RWPE2 (cell line): Measurements from ENCODE around the gene SCGB3A2.
A peak's percentile ranks its signal among the peaks of the same experiment; 100 is the strongest.
"Not testable (repeated sequence)": the region's sequence is repeated elsewhere in the genome, so short reads cannot be mapped to it uniquely, and the experiment has no call there.

Experiments
- ATAC-seq: fragments of 200-7000 bp; cut with Tn5 transposase; 3 replicates; pipeline ENCODE4 v1.9.1; 2021; ENCODE audit warnings: low read depth
- DNase-seq: peaks from one replicate; pipeline ENCODE4 v3.0.0-alpha.2; 2020; ENCODE audit warnings: low spot score
- H3K27ac ChIP-seq: fragments of 450-650 bp; 2 replicates; pipeline ENCODE4 v1.5.1; 2017; ENCODE audit warnings: mild to moderate bottlenecking; ENCODE audit not compliant: poor library complexity, severe bottlenecking
- H3K27me3 ChIP-seq: fragments of 250-450 bp; sonication (Bioruptor Pico); 2 replicates; pipeline ENCODE4 v1.5.1; 2021; ENCODE audit warnings: mild to moderate bottlenecking, moderate library complexity; ENCODE audit not compliant: insufficient read depth, poor library complexity, severe bottlenecking
- H3K36me3 ChIP-seq: fragments of 250-450 bp; sonication (Bioruptor Pico); 2 replicates; pipeline ENCODE4 v1.5.1; 2020; ENCODE audit warnings: low read depth, mild to moderate bottlenecking, moderate library complexity
- H3K4me1 ChIP-seq: fragments of 250-450 bp; sonication (Bioruptor Pico); 2 replicates; pipeline ENCODE4 v1.5.1; 2021; ENCODE audit warnings: mild to moderate bottlenecking, moderate library complexity; ENCODE audit not compliant: insufficient read depth, poor library complexity, severe bottlenecking
- H3K4me3 ChIP-seq: fragments of 250-450 bp; sonication (Bioruptor Pico); 2 replicates; pipeline ENCODE4 v1.5.1; 2021; ENCODE audit warnings: mild to moderate bottlenecking, moderate library complexity; ENCODE audit not compliant: severe bottlenecking
- H3K9me3 ChIP-seq: fragments of 250-450 bp; sonication (Bioruptor Pico); 2 replicates; pipeline ENCODE4 v1.5.1; 2021; ENCODE audit warnings: mild to moderate bottlenecking, moderate library complexity; ENCODE audit not compliant: severe bottlenecking
- TF ChIP-seq, protein P1 (sequence below): fragments of 450-650 bp; IDR thresholded peaks from one replicate; pipeline ENCODE4 v1.5.1; 2017; ENCODE audit warnings: mild to moderate bottlenecking, moderate library complexity; ENCODE audit not compliant: poor library complexity, severe bottlenecking

SCGB3A2 gene

DNA sequence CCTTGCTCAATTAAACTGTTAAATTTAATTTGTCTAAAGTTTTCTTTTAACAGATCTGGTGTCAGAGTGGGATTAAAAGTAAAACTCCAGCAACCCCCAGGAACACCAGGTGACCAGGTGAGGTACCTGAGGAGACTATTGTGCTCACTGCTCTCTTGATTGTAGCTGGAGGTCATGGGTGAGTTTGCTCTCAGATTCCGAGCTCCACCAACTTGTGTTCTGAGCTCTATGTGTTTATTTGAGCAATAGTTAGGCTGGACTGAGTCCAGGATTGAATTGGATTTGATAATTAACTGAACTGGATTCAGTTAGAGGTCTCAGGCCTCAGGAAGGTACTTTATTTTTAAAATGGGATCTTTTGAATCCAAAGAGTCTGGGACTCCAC is 17.9 kb upstream of the SCGB3A2 start:
- TF ChIP-seq, protein P1, sequence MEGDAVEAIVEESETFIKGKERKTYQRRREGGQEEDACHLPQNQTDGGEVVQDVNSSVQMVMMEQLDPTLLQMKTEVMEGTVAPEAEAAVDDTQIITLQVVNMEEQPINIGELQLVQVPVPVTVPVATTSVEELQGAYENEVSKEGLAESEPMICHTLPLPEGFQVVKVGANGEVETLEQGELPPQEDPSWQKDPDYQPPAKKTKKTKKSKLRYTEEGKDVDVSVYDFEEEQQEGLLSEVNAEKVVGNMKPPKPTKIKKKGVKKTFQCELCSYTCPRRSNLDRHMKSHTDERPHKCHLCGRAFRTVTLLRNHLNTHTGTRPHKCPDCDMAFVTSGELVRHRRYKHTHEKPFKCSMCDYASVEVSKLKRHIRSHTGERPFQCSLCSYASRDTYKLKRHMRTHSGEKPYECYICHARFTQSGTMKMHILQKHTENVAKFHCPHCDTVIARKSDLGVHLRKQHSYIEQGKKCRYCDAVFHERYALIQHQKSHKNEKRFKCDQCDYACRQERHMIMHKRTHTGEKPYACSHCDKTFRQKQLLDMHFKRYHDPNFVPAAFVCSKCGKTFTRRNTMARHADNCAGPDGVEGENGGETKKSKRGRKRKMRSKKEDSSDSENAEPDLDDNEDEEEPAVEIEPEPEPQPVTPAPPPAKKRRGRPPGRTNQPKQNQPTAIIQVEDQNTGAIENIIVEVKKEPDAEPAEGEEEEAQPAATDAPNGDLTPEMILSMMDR, result no peak
- H3K9me3 ChIP-seq, result no peaks in the 10 kb centered on the region
- no peaks in the 10 kb centered on the region for H3K27me3 ChIP-seq
- no peaks in the 10 kb centered on the region for H3K36me3 ChIP-seq
- no peak overlapping the region for H3K27ac ChIP-seq
- no peak overlapping the region for H3K4me3 ChIP-seq
- no peaks in the 10 kb centered on the region for H3K4me1 ChIP-seq
- no peak for DNase-seq
- no peak for ATAC-seq

DNA sequence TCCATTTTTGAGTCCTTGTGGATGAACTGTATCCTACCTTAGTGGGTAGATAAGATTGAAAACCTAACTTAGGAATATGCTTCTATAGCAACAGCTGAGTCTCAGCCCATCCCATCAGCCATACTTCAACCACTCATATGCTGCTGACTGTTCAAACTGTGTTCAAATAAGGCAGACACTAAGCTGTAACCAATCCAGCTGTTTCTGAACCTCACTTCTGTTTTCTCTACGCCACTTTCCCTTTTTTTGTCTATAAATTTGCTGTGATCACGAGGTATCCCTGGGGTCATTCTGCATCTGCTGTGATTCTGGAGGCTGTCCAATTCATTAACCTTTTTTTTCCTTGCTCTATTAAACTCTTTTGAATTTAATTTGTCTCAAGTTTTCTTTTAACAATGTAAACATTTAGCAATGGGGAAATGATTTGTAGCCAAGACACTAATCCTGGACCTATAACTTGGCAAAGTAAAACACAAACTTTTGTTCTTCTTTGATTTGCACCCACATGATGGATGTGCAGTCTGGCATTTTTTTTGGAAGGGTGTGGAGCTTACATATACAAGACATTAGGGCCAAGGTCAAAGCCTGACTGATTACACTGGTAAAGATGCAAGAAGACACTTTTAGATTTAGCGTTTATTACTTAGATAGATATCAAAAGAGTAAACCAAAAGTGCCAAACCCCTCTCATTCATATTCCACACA is 14.9 kb upstream of the SCGB3A2 start:
- TF ChIP-seq, protein P1, result no peak
- Histone ChIP-seq H3K9me3 (no peaks in the 10 kb centered on the region), H3K4me1 (no peaks in the 10 kb centered on the region), H3K4me3 (no peak overlapping the region), H3K36me3 (no peaks in the 10 kb centered on the region), H3K27me3 (no peaks in the 10 kb centered on the region), H3K27ac (no peak overlapping the region)
- ATAC-seq (no peak), DNase-seq (no peak)

DNA sequence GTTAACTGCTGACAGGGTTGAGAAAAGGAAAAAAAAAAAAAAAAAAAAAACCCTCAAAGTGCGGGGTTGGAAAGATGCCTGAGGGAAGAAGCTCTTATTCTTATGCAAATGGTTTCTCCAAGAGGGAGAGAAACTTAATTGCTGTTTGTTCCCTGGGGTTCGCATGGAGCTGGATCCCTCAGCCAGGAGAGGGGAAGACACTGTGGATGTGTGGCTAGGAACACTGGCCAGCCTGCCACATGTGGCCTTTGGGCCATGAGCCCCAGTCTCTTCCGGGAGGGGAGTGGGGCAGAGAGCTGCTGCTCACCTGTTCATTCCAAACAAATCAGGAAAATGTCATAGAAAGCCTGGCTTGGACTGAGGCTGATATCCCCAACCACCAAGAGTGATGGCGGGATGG is 9.4 kb upstream of the SCGB3A2 start:
- ATAC-seq, result no peak
- Histone ChIP-seq H3K27ac (no peak overlapping the region), H3K4me1 (no peaks in the 10 kb centered on the region), H3K4me3 (no peak overlapping the region), H3K27me3 (no peaks in the 10 kb centered on the region), H3K36me3 (no peaks in the 10 kb centered on the region), H3K9me3 (no peaks in the 10 kb centered on the region)
- DNase-seq, result no peak
- TF ChIP-seq, protein P1, result no peak

DNA sequence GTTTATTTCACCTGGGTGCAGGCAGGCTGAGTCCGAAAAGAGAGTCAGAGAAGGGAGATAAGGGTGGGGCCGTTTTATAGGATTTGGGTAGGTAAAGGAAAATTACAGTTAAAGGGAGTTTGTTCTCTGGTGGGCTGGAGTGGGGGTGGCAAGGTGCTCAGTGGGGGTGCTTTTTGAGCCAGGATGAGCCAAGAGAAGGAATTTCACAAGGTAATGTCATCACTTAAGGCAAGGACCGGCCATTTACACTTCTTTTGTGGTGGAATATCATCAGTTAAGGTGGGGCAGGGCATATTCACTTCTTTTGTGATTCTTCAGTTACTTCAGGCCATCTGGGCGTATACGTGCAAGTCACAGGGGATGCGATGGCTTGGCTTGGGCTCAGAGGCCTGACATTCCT is 8.6 kb upstream of the SCGB3A2 start:
- H3K4me3 ChIP-seq, DNase-seq, H3K9me3 ChIP-seq, H3K36me3 ChIP-seq, ATAC-seq, H3K27me3 ChIP-seq, H3K27ac ChIP-seq, H3K4me1 ChIP-seq: not testable (repeated sequence)

DNA sequence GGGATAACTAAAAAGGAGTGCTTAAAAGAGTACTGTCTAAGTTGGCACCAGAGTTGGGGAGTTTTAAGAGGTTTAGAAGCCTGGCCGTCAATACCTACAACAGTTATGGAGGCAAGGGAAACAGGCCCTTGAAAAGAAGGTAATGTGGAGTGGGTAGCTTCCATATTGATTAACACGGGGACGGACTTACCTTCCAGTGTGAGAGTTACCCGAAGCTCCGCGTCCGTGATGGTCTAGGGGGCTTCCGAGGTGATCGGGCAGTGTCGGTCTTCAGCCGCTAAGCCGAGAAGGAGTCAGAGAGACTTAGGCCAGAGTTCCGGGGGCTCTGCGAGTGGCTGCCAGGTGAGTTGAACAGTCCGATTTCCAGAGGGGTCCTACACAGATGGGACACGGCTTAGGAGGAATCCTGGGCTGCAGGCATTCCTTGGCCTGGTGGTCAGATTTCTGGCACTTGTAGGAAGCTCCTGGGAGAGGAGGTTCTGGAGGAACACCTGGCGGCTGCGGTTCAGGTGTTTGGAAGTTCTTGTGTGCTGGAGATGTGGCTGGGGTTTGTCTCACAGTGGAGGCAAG is 6.4 kb upstream of the SCGB3A2 start:
- not testable (repeated sequence) for H3K4me3 ChIP-seq

DNA sequence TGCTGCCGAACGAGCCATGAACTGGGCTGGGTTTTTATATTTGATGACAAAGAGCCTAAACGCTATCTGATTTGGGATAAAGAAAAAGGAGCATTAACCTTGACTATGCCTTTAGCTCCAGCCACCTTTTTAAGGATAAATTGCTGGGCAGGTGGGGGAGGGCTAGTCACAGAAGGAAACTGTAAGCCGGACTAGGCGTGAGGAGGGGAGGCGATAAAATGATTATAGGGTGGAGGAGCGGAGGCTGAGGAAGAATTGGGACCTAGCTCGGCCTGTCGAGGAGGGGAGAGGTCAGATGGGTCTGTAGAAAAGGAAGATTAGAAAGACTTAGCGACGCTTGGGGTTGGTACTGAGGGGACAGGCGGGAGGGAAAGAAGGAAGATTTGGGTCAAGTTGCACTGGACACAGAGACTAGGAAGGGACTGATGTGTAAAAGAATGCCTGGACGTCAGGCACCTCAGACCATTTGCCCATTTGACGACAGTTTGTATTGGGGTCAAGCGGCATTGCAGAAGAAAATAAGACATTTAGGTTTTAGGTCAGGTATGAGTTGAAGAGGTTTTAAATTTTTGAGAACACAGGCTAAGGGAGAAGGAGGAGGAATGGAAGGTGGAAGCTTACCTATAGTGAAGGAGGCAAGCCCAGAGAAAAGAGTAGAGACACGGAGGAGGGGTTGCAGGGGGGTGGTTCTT is 5.6 kb upstream of the SCGB3A2 start:
- H3K9me3 ChIP-seq, H3K4me1 ChIP-seq, ATAC-seq, H3K27me3 ChIP-seq, DNase-seq, H3K27ac ChIP-seq, H3K4me3 ChIP-seq, H3K36me3 ChIP-seq: not testable (repeated sequence)

More for the DNA sequence above, 6.4 kb upstream of the SCGB3A2 start:
- H3K27ac ChIP-seq, ATAC-seq, H3K36me3 ChIP-seq, H3K4me1 ChIP-seq, H3K9me3 ChIP-seq, H3K27me3 ChIP-seq, DNase-seq: not testable (repeated sequence)

DNA sequence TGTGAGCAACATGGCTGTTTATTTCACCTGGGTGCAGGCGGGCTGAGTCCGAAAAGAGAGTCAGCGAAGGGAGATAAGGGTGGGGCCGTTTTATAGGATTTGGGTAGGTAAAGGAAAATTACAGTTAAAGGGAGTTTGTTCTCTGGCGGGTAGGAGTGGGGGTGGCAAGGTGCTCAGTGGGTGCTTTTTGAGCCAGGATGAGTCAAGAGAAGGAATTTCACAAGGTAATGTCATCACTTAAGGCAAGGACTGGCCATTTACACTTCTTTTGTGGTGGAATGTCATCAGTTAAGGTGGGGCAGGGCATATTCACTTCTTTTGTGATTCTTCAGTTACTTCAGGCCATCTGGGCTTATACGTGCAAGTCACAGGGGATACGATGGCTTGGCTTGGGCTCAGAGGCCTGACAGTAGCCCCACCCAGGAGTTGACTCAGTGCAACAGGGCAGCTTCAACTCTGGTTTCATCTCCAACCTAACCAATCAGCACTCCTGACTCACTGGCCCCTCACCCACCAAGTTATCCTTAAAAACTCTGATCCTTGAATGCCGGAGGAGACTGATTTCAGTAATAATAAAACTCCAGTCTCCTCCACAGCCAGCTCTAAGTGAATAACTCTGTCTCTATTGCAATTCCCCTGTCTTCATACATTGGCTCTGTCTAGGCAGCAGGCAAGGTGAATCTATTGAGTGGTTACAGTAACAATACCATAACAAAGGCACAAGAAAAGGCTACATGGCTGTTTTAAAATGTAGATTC is 4.2 kb upstream of the SCGB3A2 start:
- not testable (repeated sequence) for H3K4me3 ChIP-seq, H3K4me1 ChIP-seq, H3K27me3 ChIP-seq, DNase-seq, H3K9me3 ChIP-seq, H3K36me3 ChIP-seq, H3K27ac ChIP-seq
- peak; percentile 62; the same call in 2 of the 3 replicates for ATAC-seq
